T-helper 1 cell treated with Interleukin-12 subunit alpha and Interleukin-12 subunit beta and Interleukin-4 antibody, amounts not matched to agents 30 μg/mL and 1 μg/mL, for 36 hours (primary cell): Measurements from ENCODE around the gene CLEC1A.

ENCODE experiments used
- H3K27ac Mint-ChIP-seq: one replicate; pipeline ENCODE4 v1.8.0; 2021; ENCODE audit warnings: mild to moderate bottlenecking, mixed read lengths
- H3K27me3 Mint-ChIP-seq: one replicate; pipeline ENCODE4 v1.8.0; 2021; ENCODE audit warnings: low read depth, mixed read lengths
- H3K36me3 Mint-ChIP-seq: one replicate; pipeline ENCODE4 v1.8.0; 2021; ENCODE audit warnings: low read depth, mixed read lengths
- H3K4me1 Mint-ChIP-seq: one replicate; pipeline ENCODE4 v1.8.0; 2021; ENCODE audit warnings: low read depth, mixed read lengths
- H3K4me3 Mint-ChIP-seq: one replicate; pipeline ENCODE4 v1.8.0; 2021; ENCODE audit warnings: mild to moderate bottlenecking, moderate library complexity, mixed read lengths
- H3K9me3 Mint-ChIP-seq: one replicate; pipeline ENCODE4 v1.8.0; 2021; ENCODE audit warnings: mixed read lengths

CLEC1A gene

GRCh38 chr12:10086387-10086786 lies 12.4 kb downstream of the CLEC1A start:
- Mint-ChIP-seq H3K9me3 (peaks cover 3% of the 10 kb centered on the region), H3K4me1 (peaks cover 3% of the 10 kb centered on the region), H3K27me3 (peaks cover 24% of the 10 kb centered on the region), H3K36me3 (no peaks in the 10 kb centered on the region), H3K27ac (no peak overlapping the region), H3K4me3 (no peak overlapping the region)

GRCh38 chr12:10084733-10085132 lies 14.1 kb downstream of the CLEC1A start:
- Mint-ChIP-seq H3K4me3 (no peak overlapping the region), H3K27ac (no peak overlapping the region), H3K36me3 (no peaks in the 10 kb centered on the region), H3K27me3 (peaks cover 23% of the 10 kb centered on the region), H3K9me3 (peaks cover 3% of the 10 kb centered on the region), H3K4me1 (no peaks in the 10 kb centered on the region)

DNA sequence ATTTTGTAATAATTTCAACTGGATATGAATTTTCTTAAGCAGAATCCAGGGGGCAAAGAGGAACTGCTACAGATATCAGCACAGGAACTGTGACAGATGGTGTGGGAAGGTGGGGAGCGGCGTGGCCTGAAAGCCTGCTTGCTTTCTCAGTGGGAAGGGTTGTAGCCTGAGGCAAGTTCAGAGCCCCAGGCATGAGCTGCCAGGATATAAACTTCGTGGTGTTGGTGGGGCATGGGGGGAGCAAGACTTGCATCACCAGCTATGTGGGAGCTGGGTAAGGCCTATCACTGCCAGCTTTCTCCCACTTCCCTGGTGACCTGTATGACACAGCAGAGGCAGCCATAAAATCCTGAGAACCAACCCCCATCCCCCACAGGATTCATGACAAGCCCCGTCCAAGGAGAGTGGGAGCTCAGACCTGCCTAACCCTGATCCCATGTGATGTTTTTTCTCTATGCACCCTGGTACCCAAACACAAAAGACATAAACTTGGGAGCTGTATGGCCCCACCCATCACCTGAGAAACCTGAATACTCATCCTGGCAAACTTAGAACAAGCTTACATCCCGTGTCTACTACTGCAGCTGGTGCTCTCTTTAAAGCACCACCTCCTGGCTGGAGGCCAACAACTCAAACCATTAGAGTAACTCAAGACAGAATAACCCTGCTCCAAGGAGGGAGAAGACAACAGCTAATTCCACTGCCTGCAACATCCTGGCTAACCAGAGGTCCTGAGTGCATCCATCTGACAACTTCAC lies 16.5 kb downstream of the CLEC1A start:
- H3K9me3 Mint-ChIP-seq = peaks cover 3% of the 10 kb centered on the region
- no peaks in the 10 kb centered on the region for H3K36me3 Mint-ChIP-seq
- peaks cover 35% of the 10 kb centered on the region for H3K27me3 Mint-ChIP-seq
- no peak overlapping the region for H3K27ac Mint-ChIP-seq
- H3K4me3 Mint-ChIP-seq = no peak overlapping the region
- H3K4me1 Mint-ChIP-seq = no peaks in the 10 kb centered on the region

DNA sequence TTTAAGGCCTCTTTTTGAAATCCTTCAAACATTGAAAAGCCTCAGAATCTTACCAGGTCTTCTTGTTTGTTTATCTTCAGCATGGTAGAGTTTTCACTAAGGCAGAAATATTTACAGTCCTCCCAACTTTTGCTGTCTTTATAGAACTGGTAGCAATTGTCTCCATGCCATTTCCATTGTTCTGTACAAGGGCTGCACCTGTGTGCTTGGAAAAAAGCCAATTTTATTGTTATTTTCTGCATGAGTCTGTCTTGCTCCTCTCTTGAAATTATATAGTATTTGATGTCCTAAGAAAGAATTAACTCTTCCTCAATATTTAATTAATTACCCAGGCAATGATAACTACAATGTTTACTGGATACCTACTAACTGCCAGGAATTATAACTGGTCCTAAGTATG lies 23.3 kb downstream of the CLEC1A start:
- Mint-ChIP-seq H3K36me3 (no peaks in the 10 kb centered on the region), H3K4me1 (no peaks in the 10 kb centered on the region), H3K9me3 (no peaks in the 10 kb centered on the region), H3K27ac (no peak overlapping the region), H3K4me3 (no peak overlapping the region), H3K27me3 (peaks cover 59% of the 10 kb centered on the region)

DNA sequence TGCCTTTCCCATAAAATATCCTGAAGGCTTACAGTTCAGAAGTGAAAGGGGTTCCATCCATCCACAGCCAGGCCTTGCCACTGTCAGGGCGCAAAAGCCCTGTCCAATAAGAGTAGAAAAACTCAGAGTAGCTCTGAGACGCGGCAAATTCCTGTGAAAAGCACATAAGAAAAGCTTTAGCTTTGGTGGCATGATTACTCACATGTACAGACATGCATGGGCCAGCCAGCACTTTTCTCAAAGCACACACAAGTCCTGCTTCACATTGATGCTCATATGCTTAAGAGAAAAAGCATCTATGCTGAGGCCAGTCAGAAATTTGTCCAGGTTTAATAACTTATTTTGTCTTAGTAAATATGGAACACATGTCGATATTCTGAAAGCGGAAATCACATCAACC lies 25.5 kb downstream of the CLEC1A start:
- H3K4me1 Mint-ChIP-seq = no peaks in the 10 kb centered on the region
- H3K4me3 Mint-ChIP-seq = no peak overlapping the region
- no peaks in the 10 kb centered on the region for H3K36me3 Mint-ChIP-seq
- H3K27ac Mint-ChIP-seq = no peak overlapping the region
- no peaks in the 10 kb centered on the region for H3K9me3 Mint-ChIP-seq
- H3K27me3 Mint-ChIP-seq = peaks cover 62% of the 10 kb centered on the region

- Mint-ChIP-seq H3K27ac (no peak overlapping the region), H3K4me1 (no peaks in the 10 kb centered on the region), H3K27me3 (peaks cover 66% of the 10 kb centered on the region), H3K9me3 (no peaks in the 10 kb centered on the region), H3K4me3 (no peak overlapping the region), H3K36me3 (no peaks in the 10 kb centered on the region)
Measured at GRCh38 chr12:10072131-10072530, 26.7 kb downstream of the CLEC1A start.

- Mint-ChIP-seq H3K27ac (no peak overlapping the region), H3K4me1 (peaks cover 3% of the 10 kb centered on the region), H3K27me3 (peaks cover 67% of the 10 kb centered on the region), H3K36me3 (no peaks in the 10 kb centered on the region), H3K9me3 (no peaks in the 10 kb centered on the region), H3K4me3 (no peak overlapping the region)
Measured at GRCh38 chr12:10070380-10070779, 28.4 kb downstream of the CLEC1A start.

GRCh38 chr12:10069976-10070375 lies 28.8 kb downstream of the CLEC1A start:
- Mint-ChIP-seq H3K27ac (no peak overlapping the region), H3K4me1 (peaks cover 6% of the 10 kb centered on the region), H3K36me3 (no peaks in the 10 kb centered on the region), H3K27me3 (peaks cover 64% of the 10 kb centered on the region), H3K9me3 (no peaks in the 10 kb centered on the region), H3K4me3 (no peak overlapping the region)

- peaks cover 11% of the 10 kb centered on the region for H3K4me1 Mint-ChIP-seq
- H3K27me3 Mint-ChIP-seq = peaks cover 66% of the 10 kb centered on the region
- H3K4me3 Mint-ChIP-seq = no peak overlapping the region
- H3K36me3 Mint-ChIP-seq = no peaks in the 10 kb centered on the region
- no peaks in the 10 kb centered on the region for H3K9me3 Mint-ChIP-seq
- no peak overlapping the region for H3K27ac Mint-ChIP-seq
Measured at GRCh38 chr12:10069099-10069498, 29.7 kb downstream of the CLEC1A start.

DNA sequence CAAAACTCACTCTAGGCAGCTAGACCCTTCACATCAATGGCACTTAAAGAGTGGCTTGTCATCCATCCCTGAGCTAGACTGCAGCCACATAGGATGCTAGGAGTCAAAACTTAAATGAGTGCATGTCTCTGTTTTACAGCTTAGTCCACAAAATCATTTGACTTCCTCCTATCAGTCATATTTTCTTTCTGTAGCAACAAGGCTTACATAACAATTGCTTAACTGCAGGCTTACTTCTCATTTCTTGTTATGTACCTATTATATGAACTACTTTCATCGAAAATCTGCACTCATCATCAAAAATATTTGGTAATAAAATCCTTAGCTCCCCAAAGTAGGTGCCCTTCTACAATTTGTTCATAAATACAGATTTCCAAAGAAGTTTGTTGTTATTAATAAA lies 30.1 kb downstream of the CLEC1A start:
- H3K4me1 Mint-ChIP-seq = peaks cover 11% of the 10 kb centered on the region
- peaks cover 65% of the 10 kb centered on the region for H3K27me3 Mint-ChIP-seq
- no peaks in the 10 kb centered on the region for H3K9me3 Mint-ChIP-seq
- no peak overlapping the region for H3K27ac Mint-ChIP-seq
- H3K4me3 Mint-ChIP-seq = no peak overlapping the region
- H3K36me3 Mint-ChIP-seq = no peaks in the 10 kb centered on the region

DNA sequence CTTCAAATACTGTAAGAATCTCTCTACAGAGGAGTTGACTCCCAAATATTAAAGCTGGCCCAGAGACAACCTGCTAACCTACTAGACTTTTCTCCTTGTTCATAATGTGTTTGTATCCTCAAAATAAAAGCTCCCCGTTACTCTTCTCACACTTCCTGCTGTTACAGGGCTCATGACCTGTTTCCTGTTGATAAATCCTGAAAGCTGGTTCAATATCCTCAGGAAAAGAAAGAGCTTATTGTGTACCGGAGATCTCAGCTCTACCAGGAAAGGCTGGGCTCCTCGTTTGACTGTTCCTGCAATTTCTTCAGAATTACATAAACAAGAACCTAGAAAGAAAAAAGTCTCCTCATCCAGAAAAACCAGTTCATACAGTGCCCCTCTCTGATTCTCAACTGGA lies 30.8 kb downstream of the CLEC1A start:
- H3K27me3 Mint-ChIP-seq = peaks cover 62% of the 10 kb centered on the region
- no peak overlapping the region for H3K4me3 Mint-ChIP-seq
- H3K9me3 Mint-ChIP-seq = no peaks in the 10 kb centered on the region
- peaks cover 11% of the 10 kb centered on the region for H3K4me1 Mint-ChIP-seq
- H3K27ac Mint-ChIP-seq = no peak overlapping the region
- H3K36me3 Mint-ChIP-seq = no peaks in the 10 kb centered on the region

- H3K4me3 Mint-ChIP-seq = no peak overlapping the region
- H3K27me3 Mint-ChIP-seq = peaks cover 59% of the 10 kb centered on the region
- no peak overlapping the region for H3K27ac Mint-ChIP-seq
- H3K4me1 Mint-ChIP-seq = peaks cover 11% of the 10 kb centered on the region
- no peaks in the 10 kb centered on the region for H3K9me3 Mint-ChIP-seq
- H3K36me3 Mint-ChIP-seq = no peaks in the 10 kb centered on the region
Measured at GRCh38 chr12:10067264-10067663, 31.5 kb downstream of the CLEC1A start.

- H3K36me3 Mint-ChIP-seq = no peaks in the 10 kb centered on the region
- no peak overlapping the region for H3K4me3 Mint-ChIP-seq
- H3K9me3 Mint-ChIP-seq = no peaks in the 10 kb centered on the region
- peaks cover 55% of the 10 kb centered on the region for H3K27me3 Mint-ChIP-seq
- no peak overlapping the region for H3K27ac Mint-ChIP-seq
- H3K4me1 Mint-ChIP-seq = peaks cover 11% of the 10 kb centered on the region
Measured at GRCh38 chr12:10065241-10065640, 33.5 kb downstream of the CLEC1A start.

GRCh38 chr12:10058387-10058786 lies 40.4 kb downstream of the CLEC1A start:
- Mint-ChIP-seq H3K4me1 (no peaks in the 10 kb centered on the region), H3K4me3 (no peak overlapping the region), H3K27me3 (peaks cover 38% of the 10 kb centered on the region), H3K27ac (no peak overlapping the region), H3K9me3 (no peaks in the 10 kb centered on the region), H3K36me3 (no peaks in the 10 kb centered on the region)

GRCh38 chr12:10052193-10052913 lies 46.4 kb downstream of the CLEC1A start:
- H3K27me3 Mint-ChIP-seq = peaks cover 32% of the 10 kb centered on the region
- H3K9me3 Mint-ChIP-seq = no peaks in the 10 kb centered on the region
- no peaks in the 10 kb centered on the region for H3K36me3 Mint-ChIP-seq
- no peak overlapping the region for H3K27ac Mint-ChIP-seq
- H3K4me1 Mint-ChIP-seq = peaks cover 10% of the 10 kb centered on the region
- H3K4me3 Mint-ChIP-seq = no peak overlapping the region
